A549 (cell line): ENCODE measurements around the gene ST8SIA1.

ENCODE experiments used
- EHF ChIP-seq: fragments of 250-450 bp; sonication (Bioruptor Pico); IDR thresholded peaks from 2 replicates; pipeline ENCODE4 v1.5.0; 2020; ENCODE audit warnings: mild to moderate bottlenecking
- EP300 ChIP-seq, 2 experiments: fragments of >200 bp; sonication (Bioruptor Twin); formaldehyde crosslinking; IDR thresholded peaks; 2 replicates in 1 of 2; 3 replicates in 1 of 2; pipeline ENCODE4 v1.6.1; 2016 to 2017
- MAFK ChIP-seq: fragments of 450-650 bp; IDR thresholded peaks from 2 replicates; pipeline ENCODE4 v1.6.1; 2014; ENCODE audit not compliant: partially characterized antibody
- MAX ChIP-seq: IDR thresholded peaks from 2 replicates; pipeline ENCODE4 v1.6.1; 2012

GRCh38 chr12:22234561-22234960 is 99.9 kb downstream of the ST8SIA1 start:
- TF ChIP-seq EHF, result no peak
- TF ChIP-seq EP300 (IDR thresholded peaks at IDR 0.05), result no peak
- TF ChIP-seq MAX, result no peak
- TF ChIP-seq MAFK, result peak; percentile 17
